OCI-LY3 (cell line): ENCODE measurements around the gene SMIM28.

Experiments
- EZH2phosphoT487 ChIP-seq: fragments of 200-600 bp; shearing (Covaris generic); IDR thresholded peaks from 2 replicates; pipeline ENCODE4 v1.6.1; 2018; ENCODE audit warnings: antibody characterized with exemption, mixed run types, low read depth
- TF ChIP-seq, protein P1 (sequence below): fragments of 200-600, 300-600 bp; sonication (generic); IDR thresholded peaks from 2 replicates; pipeline ENCODE4 v1.5.1; 2014; ENCODE audit warnings: antibody characterized with exemption, low read length, low read depth

- TF ChIP-seq, protein P1, sequence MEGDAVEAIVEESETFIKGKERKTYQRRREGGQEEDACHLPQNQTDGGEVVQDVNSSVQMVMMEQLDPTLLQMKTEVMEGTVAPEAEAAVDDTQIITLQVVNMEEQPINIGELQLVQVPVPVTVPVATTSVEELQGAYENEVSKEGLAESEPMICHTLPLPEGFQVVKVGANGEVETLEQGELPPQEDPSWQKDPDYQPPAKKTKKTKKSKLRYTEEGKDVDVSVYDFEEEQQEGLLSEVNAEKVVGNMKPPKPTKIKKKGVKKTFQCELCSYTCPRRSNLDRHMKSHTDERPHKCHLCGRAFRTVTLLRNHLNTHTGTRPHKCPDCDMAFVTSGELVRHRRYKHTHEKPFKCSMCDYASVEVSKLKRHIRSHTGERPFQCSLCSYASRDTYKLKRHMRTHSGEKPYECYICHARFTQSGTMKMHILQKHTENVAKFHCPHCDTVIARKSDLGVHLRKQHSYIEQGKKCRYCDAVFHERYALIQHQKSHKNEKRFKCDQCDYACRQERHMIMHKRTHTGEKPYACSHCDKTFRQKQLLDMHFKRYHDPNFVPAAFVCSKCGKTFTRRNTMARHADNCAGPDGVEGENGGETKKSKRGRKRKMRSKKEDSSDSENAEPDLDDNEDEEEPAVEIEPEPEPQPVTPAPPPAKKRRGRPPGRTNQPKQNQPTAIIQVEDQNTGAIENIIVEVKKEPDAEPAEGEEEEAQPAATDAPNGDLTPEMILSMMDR: no peak
- no peak for TF ChIP-seq EZH2phosphoT487
Measured at GRCh38 chr6:138416206-138416605, 38.5 kb downstream of the SMIM28 start.
